IPS DF 6.9 (cell line): Measurements from ENCODE around the gene GLCCI1.
A peak's percentile ranks its signal among the peaks of the same experiment; 100 is the strongest.

Experiments
- DNase-seq: peaks from one replicate; pipeline ENCODE4 v3.0.0-alpha.2; 2013; ENCODE audit warnings: low read depth, low spot score
- H3K27ac ChIP-seq: one replicate; pipeline ENCODE4 v1.5.1; 2013; ENCODE audit warnings: low read length, control low read depth
- H3K27me3 ChIP-seq: 2 replicates; pipeline ENCODE4 v1.6.1; 2013; ENCODE audit warnings: mild to moderate bottlenecking, low read length; ENCODE audit not compliant: control insufficient read depth, insufficient read depth
- H3K36me3 ChIP-seq: 2 replicates; pipeline ENCODE4 v1.6.1; 2013; ENCODE audit warnings: low read length; ENCODE audit not compliant: control insufficient read depth, insufficient read depth
- H3K4me1 ChIP-seq: 2 replicates; pipeline ENCODE4 v1.6.1; 2013; ENCODE audit warnings: low read length; ENCODE audit not compliant: control insufficient read depth, insufficient read depth
- H3K4me3 ChIP-seq: 2 replicates; pipeline ENCODE4 v1.5.1; 2013; ENCODE audit warnings: mild to moderate bottlenecking, low read length
- H3K9me3 ChIP-seq: 2 replicates; pipeline ENCODE4 v1.6.1; 2013; ENCODE audit warnings: low read length, inconsistent platforms; ENCODE audit not compliant: control insufficient read depth, insufficient read depth
- WGBS: extraction: QIAGEN DNeasy Blood & Tissue Kit; methylation state at CpG from one replicate; pipeline ENCODE4 v1.1.7; 2013; ENCODE audit warnings: mixed read lengths, missing lambda C conversion rate; ENCODE audit not compliant: insufficient read length, insufficient coverage; 5-methylcytosine and 5-hydroxymethylcytosine counted together

The GLCCI1 gene

GRCh38 chr7:7959979-7960670 is 8.5 kb upstream of the GLCCI1 start:
- Histone ChIP-seq H3K9me3 (no peaks in the 10 kb centered on the region), H3K27me3 (no peaks in the 10 kb centered on the region), H3K36me3 (no peaks in the 10 kb centered on the region), H3K4me1 (no peaks in the 10 kb centered on the region; the same call in 1 of the 2 replicates), H3K27ac (no peak overlapping the region), H3K4me3 (no peak overlapping the region)
- no peak for DNase-seq
- WGBS, result no CpG with 5 or more reads among the region's 4 CpGs

- 100% methylated on average over 1 of the region's 3 CpGs for WGBS
- Histone ChIP-seq H3K36me3 (no peaks in the 10 kb centered on the region), H3K9me3 (no peaks in the 10 kb centered on the region), H3K4me1 (no peaks in the 10 kb centered on the region), H3K4me3 (no peak overlapping the region), H3K27ac (no peak overlapping the region), H3K27me3 (no peaks in the 10 kb centered on the region)
- DNase-seq, result no peak
Measured at GRCh38 chr7:7962851-7963250, 5.7 kb upstream of the GLCCI1 start.

GRCh38 chr7:7964250-7964649 is 4.3 kb upstream of the GLCCI1 start:
- WGBS, result no CpG with 5 or more reads among the region's 2 CpGs
- DNase-seq, result no peak

GRCh38 chr7:7964691-7965090 is 3.9 kb upstream of the GLCCI1 start:
- Histone ChIP-seq H3K4me1 (no peaks in the 10 kb centered on the region), H3K4me3 (no peak overlapping the region), H3K27me3 (no peaks in the 10 kb centered on the region), H3K36me3 (no peaks in the 10 kb centered on the region), H3K27ac (no peak overlapping the region), H3K9me3 (no peaks in the 10 kb centered on the region)
- WGBS, result no CpG with 5 or more reads among the region's 2 CpGs
- DNase-seq, result no peak

More at GRCh38 chr7:7964250-7964649, 4.3 kb upstream of the GLCCI1 start:
- no peaks in the 10 kb centered on the region for H3K27me3 ChIP-seq
- no peaks in the 10 kb centered on the region for H3K4me1 ChIP-seq
- no peaks in the 10 kb centered on the region for H3K36me3 ChIP-seq
- no peak overlapping the region for H3K4me3 ChIP-seq
- no peak overlapping the region for H3K27ac ChIP-seq
- no peaks in the 10 kb centered on the region for H3K9me3 ChIP-seq

- H3K4me1 ChIP-seq, result no peaks in the 10 kb centered on the region
- no peaks in the 10 kb centered on the region for H3K36me3 ChIP-seq
- H3K9me3 ChIP-seq, result no peaks in the 10 kb centered on the region
- no peaks in the 10 kb centered on the region for H3K27me3 ChIP-seq
- H3K27ac ChIP-seq, result no peak overlapping the region
- H3K4me3 ChIP-seq, result no peak overlapping the region
- no peak for DNase-seq
- WGBS, result no CpG with 5 or more reads among the region's 1 CpG
Measured at GRCh38 chr7:7965301-7965700, 3.3 kb upstream of the GLCCI1 start.

- no peaks in the 10 kb centered on the region for H3K9me3 ChIP-seq
- DNase-seq, result no peak
- no CpG with 5 or more reads among the region's 3 CpGs for WGBS
- H3K27me3 ChIP-seq, result no peaks in the 10 kb centered on the region
- no peak overlapping the region for H3K27ac ChIP-seq
- no peak overlapping the region for H3K4me3 ChIP-seq
- H3K4me1 ChIP-seq, result no peaks in the 10 kb centered on the region; the same call in 1 of the 2 replicates
- no peaks in the 10 kb centered on the region for H3K36me3 ChIP-seq
Measured at GRCh38 chr7:7966141-7966734, 2.4 kb upstream of the GLCCI1 start.

- WGBS, result no CpG with 5 or more reads among the region's 14 CpGs
- no peaks in the 10 kb centered on the region for H3K36me3 ChIP-seq
- H3K4me1 ChIP-seq, result no peaks in the 10 kb centered on the region; the same call in 1 of the 2 replicates
- H3K27ac ChIP-seq, result no peak overlapping the region
- no peaks in the 10 kb centered on the region for H3K27me3 ChIP-seq
- DNase-seq, result no peak
- H3K4me3 ChIP-seq, result peak overlapping the region; percentile 62; the same call in 1 of the 2 replicates
- H3K9me3 ChIP-seq, result no peaks in the 10 kb centered on the region
Measured at GRCh38 chr7:7967886-7968543, 581 bp upstream of the GLCCI1 start.

- no peak overlapping the region for H3K27ac ChIP-seq
- no CpG with 5 or more reads among the region's 98 CpGs for WGBS
- DNase-seq, result no peak
- no peaks in the 10 kb centered on the region for H3K9me3 ChIP-seq
- H3K4me3 ChIP-seq, result peak overlapping the region; percentile 94
- no peaks in the 10 kb centered on the region for H3K36me3 ChIP-seq
- no peaks in the 10 kb centered on the region for H3K27me3 ChIP-seq
- H3K4me1 ChIP-seq, result no peaks in the 10 kb centered on the region; the same call in 1 of the 2 replicates
Measured at GRCh38 chr7:7969306-7970236, 975 bp downstream of the GLCCI1 start.

GRCh38 chr7:7970237-7970530 is 1.6 kb downstream of the GLCCI1 start:
- no peaks in the 10 kb centered on the region for H3K27me3 ChIP-seq
- WGBS, result no CpG with 5 or more reads among the region's 6 CpGs
- no peak overlapping the region for H3K27ac ChIP-seq
- H3K4me1 ChIP-seq, result no peaks in the 10 kb centered on the region; the same call in 1 of the 2 replicates
- H3K36me3 ChIP-seq, result no peaks in the 10 kb centered on the region
- H3K9me3 ChIP-seq, result no peaks in the 10 kb centered on the region
- H3K4me3 ChIP-seq, result peak overlapping the region; percentile 94; the same call in 1 of the 2 replicates
- DNase-seq, result no peak
